ENCODE results near the gene MCF2L2.

Gene MCF2L2

DNA sequence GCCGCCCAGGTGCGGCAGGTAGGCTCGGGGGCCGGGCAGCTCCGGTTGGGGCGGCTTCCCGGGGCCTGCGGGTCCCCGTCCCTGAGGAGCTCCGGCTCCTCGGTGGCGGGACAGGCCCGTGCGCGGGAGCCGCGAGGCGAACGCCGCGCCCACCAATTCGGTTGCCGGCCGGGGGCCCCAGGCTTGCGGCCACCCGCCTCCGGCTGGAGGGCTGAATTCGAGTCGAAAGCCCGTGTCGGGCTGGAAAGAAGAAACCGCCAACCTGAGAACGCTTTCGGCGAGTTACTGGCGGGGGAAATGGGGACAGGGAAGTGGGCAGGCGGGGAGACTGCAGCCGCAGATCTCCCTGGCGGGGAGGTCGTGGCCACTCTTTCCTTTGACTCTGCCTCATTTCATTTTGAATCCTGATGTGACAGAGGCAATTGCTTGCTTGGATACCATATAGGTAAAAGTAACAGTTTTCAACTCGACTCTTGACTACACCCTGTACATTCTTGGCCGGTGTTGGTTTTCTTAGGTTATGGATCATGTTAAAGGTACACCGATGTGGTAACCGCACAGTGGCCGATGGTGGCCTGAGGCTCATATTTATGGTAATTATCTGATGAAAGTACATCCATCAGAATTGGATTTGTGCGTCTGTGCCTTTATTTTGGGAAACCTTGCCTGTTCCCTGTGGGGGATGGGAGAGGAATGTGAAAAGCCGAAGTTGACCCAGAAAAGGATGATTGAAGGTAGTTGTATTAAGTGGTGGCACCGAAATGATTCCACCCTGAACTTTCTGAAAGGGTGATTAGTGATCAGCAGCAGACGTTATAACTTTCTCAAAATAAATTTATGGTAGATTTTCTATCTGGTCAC lies 173.7 kb downstream of the MCF2L2 start:
- no peak overlapping the region for H3K27ac Mint-ChIP-seq (ENCODE audit: low read depth)
- no peak for DNase-seq (ENCODE audit: low spot score in 2 of 2)

DNA sequence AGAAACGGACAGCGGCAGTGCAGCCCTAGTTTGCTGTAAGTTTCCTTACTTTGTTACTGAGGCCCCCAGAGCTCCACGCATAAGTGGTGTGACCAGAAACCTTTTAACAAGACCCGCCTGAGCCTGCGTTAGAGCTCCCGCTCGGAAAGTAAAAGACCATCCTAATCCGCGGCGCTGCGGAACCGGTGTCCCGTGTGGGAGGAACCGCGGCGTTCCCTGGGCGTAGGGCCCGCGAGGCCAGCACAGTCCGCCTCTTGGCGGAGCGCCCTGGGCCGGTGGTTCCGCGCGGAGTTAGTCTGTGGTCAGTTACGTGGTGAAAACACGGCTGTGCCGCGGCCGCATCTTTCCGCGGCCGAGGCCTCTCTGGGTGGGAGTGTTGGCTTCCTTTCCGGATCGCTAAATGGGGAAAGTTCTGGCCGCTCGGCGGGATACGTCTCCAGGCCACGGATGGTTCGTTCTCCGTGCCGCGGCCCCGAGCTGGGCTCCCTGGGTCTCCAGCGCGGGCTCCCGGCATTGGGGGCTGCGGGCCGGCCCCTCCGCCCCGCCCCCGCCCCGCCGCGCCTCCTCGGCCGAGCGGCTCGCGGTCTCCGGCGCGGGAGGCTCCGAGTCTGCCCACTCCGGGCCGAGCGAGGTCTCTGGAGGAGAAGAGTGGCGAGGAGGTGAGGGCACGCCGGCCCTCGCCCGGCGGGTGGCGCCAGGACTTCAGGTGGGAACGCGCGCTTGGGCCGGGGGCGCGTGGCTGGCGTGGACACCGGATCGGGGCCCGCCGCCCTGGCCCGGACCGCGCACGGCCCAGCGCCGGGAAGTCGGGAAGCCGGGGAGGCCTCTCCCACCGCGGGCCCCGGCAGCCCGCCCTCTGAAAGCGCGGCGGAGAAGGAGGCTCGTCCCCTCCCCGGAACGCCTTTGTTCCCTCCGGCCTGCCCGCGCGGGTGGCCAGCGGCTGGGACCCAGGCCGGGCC lies 174.6 kb downstream of the MCF2L2 start:
- H3K9me3 Mint-ChIP-seq, result no peaks in the 10 kb centered on the region
- ATAC-seq (replicated peaks; ENCODE audit: extremely low read depth, poor library complexity, severe bottlenecking) (peak; percentile 51), DNase-seq (ENCODE audit: low spot score in 2 of 2) (no peak)
- H3K27me3 Mint-ChIP-seq, result peaks cover 37% of the 10 kb centered on the region
- peaks cover 4% of the 10 kb centered on the region for H3K4me1 Mint-ChIP-seq
- H3K4me3 Mint-ChIP-seq, result peak overlapping the region; percentile 76
- no peak overlapping the region for H3K27ac Mint-ChIP-seq (ENCODE audit: low read depth)
- peaks cover 5% of the 10 kb centered on the region for H3K36me3 Mint-ChIP-seq (ENCODE audit: insufficient read depth)

More for the DNA sequence above, 173.7 kb downstream of the MCF2L2 start:
- H3K4me1 Mint-ChIP-seq, result peaks cover 4% of the 10 kb centered on the region
- peaks cover 37% of the 10 kb centered on the region for H3K27me3 Mint-ChIP-seq
- peak overlapping the region; percentile 62 for H3K4me3 Mint-ChIP-seq
- H3K36me3 Mint-ChIP-seq (ENCODE audit: insufficient read depth), result peaks cover 5% of the 10 kb centered on the region
- ATAC-seq (replicated peaks; ENCODE audit: extremely low read depth, poor library complexity, severe bottlenecking), result no peak
- H3K9me3 Mint-ChIP-seq, result no peaks in the 10 kb centered on the region

DNA sequence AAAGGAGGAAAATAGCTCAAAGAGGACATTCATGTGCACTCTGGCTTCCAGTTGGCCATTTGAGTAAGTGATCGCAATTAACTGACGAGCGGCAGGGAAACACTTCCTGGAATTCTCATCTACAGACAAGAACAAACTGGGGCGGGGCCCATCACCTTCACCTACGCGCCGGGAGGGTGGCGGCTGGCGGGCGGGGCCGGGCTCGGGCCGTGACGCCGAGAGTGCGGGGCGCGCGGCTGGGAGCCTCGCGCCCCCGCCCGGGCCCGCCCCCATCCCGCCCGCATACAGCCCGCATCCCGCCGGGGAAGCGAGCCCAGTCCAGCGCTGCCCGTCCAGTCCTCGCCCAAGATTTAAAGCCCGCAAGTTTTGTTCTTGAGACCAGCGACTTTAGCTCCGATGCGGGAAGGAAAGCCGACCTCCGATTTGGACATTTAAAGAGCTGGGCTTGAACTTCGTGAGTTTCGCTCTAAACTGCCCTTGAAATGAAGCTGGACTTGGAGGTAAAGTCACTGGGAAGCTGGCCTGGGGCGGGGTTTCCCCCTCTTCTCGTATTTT lies 175.4 kb downstream of the MCF2L2 start, which contains the start of gene B3GNT5:
B3GNT5 (plus strand) TSS at position 281 of the 555 bp plus-strand sequence. CDS start 16,546 bp downstream, outside the sequence.
- Mint-ChIP-seq H3K4me1 (peaks cover 4% of the 10 kb centered on the region), H3K36me3 (ENCODE audit: insufficient read depth) (peaks cover 3% of the 10 kb centered on the region), H3K4me3 (peak within 1 kb of the TSS; percentile 76), H3K27me3 (peaks cover 31% of the 10 kb centered on the region), H3K27ac (ENCODE audit: low read depth) (no peak within 1 kb of the TSS), H3K9me3 (no peaks in the 10 kb centered on the region)
- DNase-seq (ENCODE audit: low spot score in 2 of 2), result no peak
- ATAC-seq (replicated peaks; ENCODE audit: extremely low read depth, poor library complexity, severe bottlenecking), result peak; percentile 19

DNA sequence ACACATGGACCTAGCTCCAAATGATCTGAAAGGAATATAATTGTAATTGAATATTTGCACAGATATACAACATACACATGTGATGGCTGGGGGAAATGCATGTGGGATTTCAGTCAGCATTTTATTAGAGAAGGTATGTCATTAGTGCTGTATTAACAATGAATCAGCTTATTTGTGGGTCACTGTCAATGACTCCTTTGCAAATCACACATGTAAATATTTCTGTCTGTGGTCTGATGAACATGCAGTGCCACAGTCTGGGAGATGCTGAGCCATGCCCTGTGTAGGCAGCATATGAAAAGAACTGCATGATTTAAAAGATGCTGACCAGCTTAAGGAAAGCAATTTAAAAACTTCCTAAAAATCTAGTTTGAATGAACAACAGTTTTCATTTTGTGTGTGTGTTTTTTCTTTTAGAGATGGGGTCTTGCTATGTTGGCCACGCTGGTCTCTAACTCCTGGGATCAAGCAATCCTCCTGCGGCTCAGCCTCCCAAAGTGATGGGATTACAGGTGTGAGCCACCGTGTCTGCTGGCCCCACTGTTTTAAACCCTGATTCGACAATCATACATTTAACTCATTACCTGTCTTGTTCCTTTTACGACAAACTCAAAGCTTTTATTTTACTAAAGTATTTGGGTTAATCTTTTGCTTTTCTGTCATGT lies 176.2 kb downstream of the MCF2L2 start:
- H3K4me1 Mint-ChIP-seq, result peaks cover 4% of the 10 kb centered on the region
- H3K9me3 Mint-ChIP-seq, result no peaks in the 10 kb centered on the region
- peaks cover 23% of the 10 kb centered on the region for H3K27me3 Mint-ChIP-seq
- ATAC-seq (replicated peaks; ENCODE audit: extremely low read depth, poor library complexity, severe bottlenecking) (no peak), DNase-seq (ENCODE audit: low spot score in 2 of 2) (no peak)
- peaks cover 2% of the 10 kb centered on the region for H3K36me3 Mint-ChIP-seq (ENCODE audit: insufficient read depth)
- H3K27ac Mint-ChIP-seq (ENCODE audit: low read depth), result no peak overlapping the region
- H3K4me3 Mint-ChIP-seq, result peak overlapping the region; percentile 76

DNA sequence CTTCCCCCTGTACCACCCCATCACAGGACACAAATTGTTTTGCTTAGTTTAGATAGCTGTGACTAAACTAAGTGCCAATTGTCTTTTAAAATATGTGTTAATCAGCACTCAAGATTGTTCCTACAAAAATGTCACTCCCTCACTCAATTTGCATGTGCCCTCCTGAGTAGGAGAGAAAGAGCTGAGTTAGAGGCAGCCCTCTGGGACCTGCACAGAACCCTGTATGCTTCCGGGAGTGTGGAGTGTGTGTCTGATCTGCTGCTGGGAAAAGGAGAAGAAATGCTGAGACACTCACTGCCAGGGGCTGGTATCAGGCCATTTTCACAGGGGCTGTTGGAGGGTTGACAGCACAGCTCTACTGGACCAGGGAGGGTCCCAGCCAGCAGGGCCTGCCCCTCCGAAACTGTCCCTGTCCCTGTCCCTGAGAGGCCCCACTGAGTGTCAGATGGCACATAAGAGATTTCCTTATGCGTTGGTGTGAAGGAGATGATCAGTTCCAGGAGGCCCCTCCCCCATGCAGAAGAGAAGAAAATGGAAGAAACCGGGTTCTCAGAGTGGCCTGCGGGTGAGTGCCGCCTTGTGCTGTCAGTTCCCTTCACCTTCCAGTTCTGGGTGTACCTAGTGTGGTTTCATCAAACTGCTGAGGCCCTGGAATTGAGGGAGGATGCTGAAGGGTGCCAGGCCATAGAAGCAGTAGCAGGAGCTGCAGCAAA lies 179.3 kb downstream of the MCF2L2 start:
- DNase-seq (ENCODE audit: low spot score in 2 of 2) (no peak), ATAC-seq (replicated peaks; ENCODE audit: extremely low read depth, poor library complexity, severe bottlenecking) (no peak)
- Mint-ChIP-seq H3K4me1 (peaks cover 4% of the 10 kb centered on the region), H3K27me3 (no peaks in the 10 kb centered on the region), H3K9me3 (no peaks in the 10 kb centered on the region), H3K36me3 (ENCODE audit: insufficient read depth) (no peaks in the 10 kb centered on the region), H3K4me3 (no peak overlapping the region), H3K27ac (ENCODE audit: low read depth) (no peak overlapping the region)

DNA sequence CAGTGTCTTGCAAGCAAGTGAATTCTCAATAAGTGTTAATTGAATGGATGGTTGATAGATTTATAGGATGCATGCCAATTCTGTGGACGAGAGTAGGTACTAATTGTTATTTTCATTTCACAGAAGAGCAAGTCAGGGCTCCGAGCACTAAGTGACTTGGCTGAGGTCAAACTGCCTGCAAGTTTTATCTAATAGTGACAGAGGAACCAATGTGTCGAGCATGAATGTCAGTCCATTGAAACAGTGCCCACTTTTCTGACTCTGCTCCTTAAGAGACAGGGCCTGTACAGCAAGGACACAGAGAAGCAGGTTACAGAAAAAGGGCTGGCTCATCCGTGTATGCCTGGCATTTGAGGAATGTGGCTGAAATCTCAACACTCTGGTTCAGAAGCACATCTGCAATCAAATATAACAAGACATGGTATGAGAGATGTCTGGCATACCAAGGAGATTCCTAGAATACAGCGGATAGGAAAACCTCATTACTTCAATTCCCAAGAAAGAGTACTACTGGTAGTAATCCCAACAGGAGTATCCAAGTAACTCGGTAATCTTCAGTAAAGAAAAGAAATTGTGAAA lies 181.3 kb downstream of the MCF2L2 start:
- no peak for ATAC-seq (replicated peaks; ENCODE audit: extremely low read depth, poor library complexity, severe bottlenecking)
- Mint-ChIP-seq H3K4me1 (no peaks in the 10 kb centered on the region), H3K27ac (ENCODE audit: low read depth) (no peak overlapping the region), H3K4me3 (no peak overlapping the region), H3K36me3 (ENCODE audit: insufficient read depth) (no peaks in the 10 kb centered on the region), H3K9me3 (no peaks in the 10 kb centered on the region), H3K27me3 (no peaks in the 10 kb centered on the region)
- no peak for DNase-seq (ENCODE audit: low spot score in 2 of 2)

DNA sequence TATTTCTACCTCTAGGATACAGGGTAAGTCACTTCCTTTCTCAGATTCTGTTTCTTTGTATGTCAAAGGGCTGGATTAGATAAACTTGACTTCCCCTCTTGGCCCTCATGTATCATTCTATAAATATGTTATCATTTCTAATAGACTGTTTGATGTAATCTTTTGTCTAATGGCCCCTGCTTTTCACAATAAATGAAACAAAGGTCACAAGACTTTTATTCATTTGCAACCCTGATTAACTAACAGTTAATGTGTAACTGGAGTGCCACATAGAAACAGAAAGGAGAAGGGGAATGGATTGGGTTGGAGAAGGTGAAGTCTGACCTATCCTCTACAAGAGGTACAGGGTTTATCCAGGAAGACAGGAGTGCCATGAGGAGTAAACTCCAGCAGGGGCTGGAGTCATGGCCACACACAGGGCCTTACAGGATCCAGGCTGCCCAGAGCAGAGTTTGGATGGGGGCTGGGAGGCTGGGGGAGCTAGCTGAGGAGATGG lies 183.4 kb downstream of the MCF2L2 start:
- Mint-ChIP-seq H3K36me3 (ENCODE audit: insufficient read depth) (no peaks in the 10 kb centered on the region), H3K4me1 (no peaks in the 10 kb centered on the region), H3K27ac (ENCODE audit: low read depth) (no peak overlapping the region), H3K27me3 (no peaks in the 10 kb centered on the region), H3K4me3 (no peak overlapping the region), H3K9me3 (peaks cover 7% of the 10 kb centered on the region)
- no peak for ATAC-seq (replicated peaks; ENCODE audit: extremely low read depth, poor library complexity, severe bottlenecking)
- no peak for DNase-seq (ENCODE audit: low spot score in 2 of 2)

DNA sequence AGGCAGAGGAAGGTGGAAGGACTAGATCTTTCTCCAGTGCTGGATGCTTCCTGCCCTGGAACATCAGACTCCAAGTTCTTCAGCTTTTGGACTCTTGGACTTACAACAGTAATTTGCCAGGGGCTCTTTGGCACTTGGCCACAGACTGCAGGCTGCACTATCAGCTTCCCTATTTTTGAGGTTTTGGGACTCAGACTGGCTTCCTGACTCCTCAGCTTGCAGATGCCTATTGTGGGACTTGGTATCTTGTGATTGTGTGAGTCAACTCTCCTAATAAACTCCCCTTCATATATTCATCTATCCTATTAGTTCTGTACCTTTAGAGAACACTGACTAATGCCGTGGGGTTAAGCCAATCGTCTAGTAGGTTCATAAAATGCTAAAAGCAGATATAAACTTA lies 184.2 kb downstream of the MCF2L2 start:
- DNase-seq (ENCODE audit: low spot score in 2 of 2) (no peak), ATAC-seq (replicated peaks; ENCODE audit: extremely low read depth, poor library complexity, severe bottlenecking) (no peak)
- Mint-ChIP-seq H3K4me1 (no peaks in the 10 kb centered on the region), H3K27me3 (no peaks in the 10 kb centered on the region), H3K4me3 (no peak overlapping the region), H3K36me3 (ENCODE audit: insufficient read depth) (no peaks in the 10 kb centered on the region), H3K9me3 (peaks cover 7% of the 10 kb centered on the region), H3K27ac (ENCODE audit: low read depth) (no peak overlapping the region)

DNA sequence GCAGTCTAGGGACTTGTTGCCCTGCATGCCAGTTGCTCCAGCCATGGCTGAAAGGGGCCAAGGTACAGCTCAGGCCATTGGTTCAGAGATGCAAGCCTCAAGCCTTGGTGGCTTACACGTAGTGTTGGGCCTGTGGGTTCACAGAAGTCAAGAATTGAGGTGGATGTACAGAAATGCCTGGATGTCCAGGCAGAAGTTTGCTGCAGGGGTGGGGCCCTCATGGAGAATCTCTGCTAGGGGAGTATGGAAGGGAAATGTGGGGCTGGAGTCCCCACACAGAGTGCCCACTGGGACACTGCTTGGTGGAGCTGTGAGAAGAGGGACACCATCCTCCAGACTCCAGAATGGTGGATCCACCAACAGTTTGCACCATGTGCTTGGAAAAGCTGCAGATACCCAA lies 186.0 kb downstream of the MCF2L2 start:
- Mint-ChIP-seq H3K4me3 (no peak overlapping the region), H3K4me1 (no peaks in the 10 kb centered on the region), H3K36me3 (ENCODE audit: insufficient read depth) (no peaks in the 10 kb centered on the region), H3K27me3 (no peaks in the 10 kb centered on the region), H3K27ac (ENCODE audit: low read depth) (no peak overlapping the region), H3K9me3 (peaks cover 7% of the 10 kb centered on the region)
- ATAC-seq (replicated peaks; ENCODE audit: extremely low read depth, poor library complexity, severe bottlenecking) (no peak), DNase-seq (ENCODE audit: low spot score in 2 of 2) (no peak)

DNA sequence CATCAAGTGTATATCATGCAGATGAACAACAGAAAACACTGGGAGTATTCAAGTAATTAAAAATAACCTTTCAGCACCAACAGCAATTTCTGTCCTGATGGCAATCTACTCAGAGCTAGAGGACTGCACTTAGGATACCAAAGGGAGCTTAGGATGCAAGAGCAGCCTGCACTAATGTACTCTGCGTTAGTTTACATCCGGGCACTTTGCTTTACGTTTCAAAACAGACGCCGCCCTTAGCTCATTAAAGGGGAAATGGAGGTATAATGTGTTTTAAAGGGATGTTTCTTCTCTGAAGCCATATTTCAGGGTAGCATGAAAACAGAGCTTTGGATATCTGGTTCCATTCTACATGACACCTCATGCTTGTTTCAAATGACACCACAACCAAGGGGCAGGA lies 189.4 kb downstream of the MCF2L2 start:
- DNase-seq (ENCODE audit: low spot score in 2 of 2), result no peak
- Mint-ChIP-seq H3K9me3 (peaks cover 7% of the 10 kb centered on the region), H3K27me3 (no peaks in the 10 kb centered on the region), H3K4me1 (no peaks in the 10 kb centered on the region), H3K36me3 (ENCODE audit: insufficient read depth) (no peaks in the 10 kb centered on the region), H3K4me3 (no peak overlapping the region), H3K27ac (ENCODE audit: low read depth) (no peak overlapping the region)
- ATAC-seq (replicated peaks; ENCODE audit: extremely low read depth, poor library complexity, severe bottlenecking), result no peak

DNA sequence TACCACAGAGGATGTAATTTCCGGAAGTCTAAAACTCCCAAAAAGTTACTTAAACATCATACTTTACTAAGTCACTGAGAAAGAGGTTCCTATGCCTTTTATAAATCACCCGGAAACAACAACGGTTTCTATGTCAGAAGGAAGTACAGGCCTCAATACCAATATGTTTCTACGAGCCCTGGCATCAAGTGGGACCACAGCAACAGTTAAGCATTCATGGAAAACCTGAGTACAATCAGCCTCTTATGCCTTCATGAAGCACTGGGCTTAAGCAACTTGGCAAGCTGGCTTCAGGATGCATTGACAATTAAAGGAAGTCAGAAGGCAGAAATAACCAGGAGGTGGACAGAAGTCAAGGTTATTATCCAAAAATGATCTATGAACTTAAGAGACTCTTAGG lies 194.5 kb downstream of the MCF2L2 start:
- Mint-ChIP-seq H3K9me3 (no peaks in the 10 kb centered on the region), H3K36me3 (ENCODE audit: insufficient read depth) (no peaks in the 10 kb centered on the region), H3K4me3 (no peak overlapping the region), H3K27me3 (no peaks in the 10 kb centered on the region), H3K27ac (ENCODE audit: low read depth) (no peak overlapping the region), H3K4me1 (no peaks in the 10 kb centered on the region)
- no peak for DNase-seq (ENCODE audit: low spot score in 2 of 2)
- no peak for ATAC-seq (replicated peaks; ENCODE audit: extremely low read depth, poor library complexity, severe bottlenecking)

Data from central memory CD8-positive, alpha-beta T cell (primary cell).